ENCODE results near the gene NUB1. TPM values are rescaled to one million over a fixed set of nuclear protein-coding genes. Genes with fewer than 3 reads are reported as not detected.

Gene NUB1
- total RNA-seq, 6 donors from 2014 or later = 37.0 to 80.0 (median 50.0) TPM

DNA sequence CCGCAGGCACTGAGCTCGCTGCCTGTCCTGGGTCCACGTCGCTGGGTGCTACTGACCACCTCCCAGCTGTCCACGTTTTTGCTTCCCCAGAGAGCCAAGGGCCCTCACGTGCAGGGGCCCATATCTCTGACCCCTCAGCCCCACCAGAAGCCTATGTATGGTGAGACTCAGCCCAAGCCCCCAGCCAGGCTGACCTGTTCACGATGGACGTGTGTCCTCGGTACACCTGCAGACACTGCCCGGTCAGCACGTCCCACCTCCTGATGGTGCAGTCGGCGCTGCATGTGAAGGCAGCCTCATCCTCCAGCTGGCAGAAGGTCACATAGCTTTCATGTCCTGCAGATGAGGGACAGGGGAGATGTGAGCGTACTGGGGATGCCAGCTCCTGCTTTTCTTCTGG is 58.3 kb downstream of the NUB1 start:
- H3K27ac ChIP-seq = no peak overlapping the region
- WGBS, 2 donors = 88 to 91% methylated on average over 13 to 14 of the region's 14 CpGs
- DNase-seq = peak in 1 of 2 donors; percentile 44

DNA sequence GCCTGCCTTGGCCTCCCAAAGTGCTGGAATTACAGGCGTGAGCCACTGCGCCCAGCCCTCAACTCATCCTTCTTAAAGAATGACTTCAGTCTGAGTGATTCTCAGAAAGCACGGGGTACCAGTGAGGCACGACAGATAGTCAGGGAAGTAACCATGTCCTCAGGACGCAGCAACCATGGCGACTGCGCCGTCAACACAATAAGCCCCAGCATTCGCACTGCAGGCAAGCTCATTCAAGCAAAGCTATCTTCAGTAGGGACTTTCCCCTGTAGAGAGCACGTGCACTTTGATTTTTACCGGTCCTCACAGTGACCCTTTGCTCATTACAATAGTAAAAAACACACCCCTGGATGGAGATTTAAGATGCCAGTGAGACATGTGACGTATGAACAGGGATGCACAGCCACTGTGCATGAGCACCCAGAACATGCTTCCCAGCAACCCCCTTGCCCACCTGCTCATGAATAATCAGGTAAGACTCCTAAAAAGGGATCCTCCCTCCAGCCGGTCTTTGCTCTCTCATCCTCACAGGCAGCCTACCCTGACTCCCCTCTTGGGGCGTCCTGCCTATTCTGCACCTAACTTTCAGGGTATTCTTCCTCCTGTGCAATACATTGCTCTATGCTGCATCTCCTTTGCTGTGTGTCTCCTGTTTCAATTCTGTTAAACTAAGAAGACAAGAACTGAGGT is 59.2 kb downstream of the NUB1 start:
- TF ChIP-seq EP300 (IDR thresholded peaks at IDR 0.05) (no peak), POLR2AphosphoS5 (IDR thresholded peaks at IDR 0.05) (no peak), POLR2A (IDR thresholded peaks at IDR 0.05) (no peak)
- DNase-seq = no peak
- 73 to 84% methylated on average over 13 to 14 of the region's 14 CpGs for WGBS, 2 donors
- Histone ChIP-seq H3K27me3 (no peaks in the 10 kb centered on the region), H3K4me1 (peaks cover 4 to 24% (median 12%) of the 10 kb centered on the region in 4 donors), H3K36me3 (no peaks in the 10 kb centered on the region), H3K4me3 (no peak overlapping the region), H3K9me3 (no peaks in the 10 kb centered on the region), H3K27ac (no peak overlapping the region)
- no peak for ATAC-seq (ENCODE audit: low FRiP score in 2 of 2)

More for the DNA sequence above, 58.3 kb downstream of the NUB1 start:
- no peak for ATAC-seq (ENCODE audit: low FRiP score in 2 of 2)
- peaks cover 4 to 24% (median 11%) of the 10 kb centered on the region in 4 donors for H3K4me1 ChIP-seq
- H3K9me3 ChIP-seq = no peaks in the 10 kb centered on the region
- no peaks in the 10 kb centered on the region for H3K27me3 ChIP-seq
- H3K36me3 ChIP-seq = no peaks in the 10 kb centered on the region
- TF ChIP-seq EP300 (IDR thresholded peaks at IDR 0.05) = no peak
- TF ChIP-seq POLR2A (IDR thresholded peaks at IDR 0.05) = no peak
- TF ChIP-seq, protein P1, sequence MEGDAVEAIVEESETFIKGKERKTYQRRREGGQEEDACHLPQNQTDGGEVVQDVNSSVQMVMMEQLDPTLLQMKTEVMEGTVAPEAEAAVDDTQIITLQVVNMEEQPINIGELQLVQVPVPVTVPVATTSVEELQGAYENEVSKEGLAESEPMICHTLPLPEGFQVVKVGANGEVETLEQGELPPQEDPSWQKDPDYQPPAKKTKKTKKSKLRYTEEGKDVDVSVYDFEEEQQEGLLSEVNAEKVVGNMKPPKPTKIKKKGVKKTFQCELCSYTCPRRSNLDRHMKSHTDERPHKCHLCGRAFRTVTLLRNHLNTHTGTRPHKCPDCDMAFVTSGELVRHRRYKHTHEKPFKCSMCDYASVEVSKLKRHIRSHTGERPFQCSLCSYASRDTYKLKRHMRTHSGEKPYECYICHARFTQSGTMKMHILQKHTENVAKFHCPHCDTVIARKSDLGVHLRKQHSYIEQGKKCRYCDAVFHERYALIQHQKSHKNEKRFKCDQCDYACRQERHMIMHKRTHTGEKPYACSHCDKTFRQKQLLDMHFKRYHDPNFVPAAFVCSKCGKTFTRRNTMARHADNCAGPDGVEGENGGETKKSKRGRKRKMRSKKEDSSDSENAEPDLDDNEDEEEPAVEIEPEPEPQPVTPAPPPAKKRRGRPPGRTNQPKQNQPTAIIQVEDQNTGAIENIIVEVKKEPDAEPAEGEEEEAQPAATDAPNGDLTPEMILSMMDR (IDR thresholded peaks at IDR 0.05) = no peak
- TF ChIP-seq POLR2AphosphoS5 (IDR thresholded peaks at IDR 0.05) = no peak
- H3K4me3 ChIP-seq = no peak overlapping the region

DNA sequence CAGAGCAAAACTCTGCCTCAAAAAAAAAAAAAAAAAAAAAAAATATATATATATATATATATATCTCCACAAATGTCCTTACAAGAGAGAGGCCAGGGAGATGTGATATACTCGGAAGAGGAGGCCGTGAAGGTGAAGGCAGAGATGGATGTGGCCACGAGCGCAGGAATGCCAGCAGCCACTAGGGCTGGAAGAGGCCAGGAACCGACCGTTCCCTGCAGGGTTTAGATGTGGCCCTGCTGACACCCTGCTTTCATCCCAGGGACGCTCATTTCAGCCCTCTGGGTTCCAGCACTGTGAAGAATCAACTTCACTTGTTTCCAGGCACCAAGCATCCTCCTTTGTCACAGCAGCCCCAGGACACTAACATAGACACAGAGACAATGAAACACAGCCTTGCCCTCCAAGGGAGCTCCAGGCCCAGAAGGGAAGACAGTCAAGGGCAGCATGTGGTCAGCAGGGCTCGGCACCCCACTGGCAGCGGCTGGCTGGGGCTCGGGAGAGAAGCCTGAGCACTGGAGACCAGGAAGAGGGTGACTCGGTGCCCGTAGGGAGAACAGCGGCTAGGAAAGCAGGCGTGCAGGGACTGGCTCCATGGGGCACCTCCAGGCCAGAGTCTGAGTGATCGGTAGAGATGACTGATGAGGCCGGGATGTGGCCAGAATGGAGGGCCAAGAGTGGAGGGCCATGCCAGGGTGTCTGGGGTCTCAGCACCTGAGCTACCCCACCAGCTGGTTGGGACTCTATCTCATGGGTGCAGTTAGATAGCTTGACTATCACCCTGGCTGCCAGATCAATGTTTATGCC is 60.6 kb downstream of the NUB1 start:
- TF ChIP-seq, protein P1 (IDR thresholded peaks at IDR 0.05) = no peak
- TF ChIP-seq EP300 (IDR thresholded peaks at IDR 0.05) = no peak
- TF ChIP-seq POLR2AphosphoS5 (IDR thresholded peaks at IDR 0.05) = no peak
- TF ChIP-seq POLR2A (IDR thresholded peaks at IDR 0.05) = no peak
- H3K4me1 ChIP-seq = peaks cover 4 to 18% (median 10%) of the 10 kb centered on the region in 4 donors
- no peak overlapping the region for H3K27ac ChIP-seq
- ATAC-seq (ENCODE audit: low FRiP score in 2 of 2) = no peak
- no peak overlapping the region for H3K4me3 ChIP-seq
- H3K27me3 ChIP-seq = no peaks in the 10 kb centered on the region
- H3K36me3 ChIP-seq = no peaks in the 10 kb centered on the region
- 93 to 95% methylated on average over 16 of the region's 16 CpGs for WGBS, 2 donors
- H3K9me3 ChIP-seq = no peaks in the 10 kb centered on the region
- no peak for DNase-seq

DNA sequence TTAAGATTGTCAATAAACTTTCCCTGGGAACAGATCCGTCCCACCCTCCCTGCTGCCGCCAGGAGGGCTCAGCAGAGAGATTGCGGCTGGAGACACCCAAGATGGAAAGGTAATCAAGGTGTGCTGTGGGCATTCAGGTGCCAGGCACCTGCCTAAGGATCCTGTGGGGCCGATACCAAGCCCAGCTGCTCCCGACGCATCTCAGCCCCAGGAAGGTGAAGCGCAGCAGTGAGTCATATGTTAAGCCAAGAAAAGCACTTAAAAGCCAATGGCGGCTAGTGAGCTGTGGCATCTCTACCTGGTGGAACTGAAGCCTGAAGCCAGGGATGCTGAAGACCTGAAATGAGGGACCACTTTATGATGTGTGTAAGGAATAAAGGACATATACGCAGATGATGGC is 62.2 kb downstream of the NUB1 start:
- Histone ChIP-seq H3K27ac (no peak overlapping the region), H3K27me3 (peaks cover 0 to 3% (median 2%) of the 10 kb centered on the region in 4 donors)
- DNase-seq = no peak

More for the DNA sequence above, 62.2 kb downstream of the NUB1 start:
- 80 to 83% methylated on average over 9 of the region's 9 CpGs for WGBS, 2 donors
- H3K9me3 ChIP-seq = no peaks in the 10 kb centered on the region
- ATAC-seq (ENCODE audit: low FRiP score in 2 of 2) = no peak
- no peaks in the 10 kb centered on the region for H3K36me3 ChIP-seq
- no peak for TF ChIP-seq POLR2A (IDR thresholded peaks at IDR 0.05)
- TF ChIP-seq, protein P1 (IDR thresholded peaks at IDR 0.05) = no peak
- TF ChIP-seq POLR2AphosphoS5 (IDR thresholded peaks at IDR 0.05) = no peak
- H3K4me1 ChIP-seq = peaks cover 8 to 22% (median 16%) of the 10 kb centered on the region in 4 donors
- H3K4me3 ChIP-seq = no peak overlapping the region
